SHP77 (cell line): ENCODE measurements around the gene PROC.
"Not testable (repeated sequence)": the region's sequence is repeated elsewhere in the genome, so short reads cannot be mapped to it uniquely, and the experiment has no call there.

ENCODE experiments used
- DNase-seq, 2 experiments: peaks; one replicate each; lab custom pipeline; 2025; lab: John Stamatoyannopoulos, UW

The PROC gene

GRCh38 chr2:127427376-127428056, 9.3 kb downstream of the PROC start:
- no peak for DNase-seq

- DNase-seq = no peak
These were observed 10.0 kb downstream of the PROC start for GRCh38 chr2:127428057-127428814.

- no peak for DNase-seq
These were observed 10.5 kb downstream of the PROC start for GRCh38 chr2:127428815-127429109.

- no peak for DNase-seq
These were observed 11.1 kb downstream of the PROC start for GRCh38 chr2:127429291-127429690.

- DNase-seq = no peak
These were observed 11.7 kb downstream of the PROC start for GRCh38 chr2:127429844-127430425.

GRCh38 chr2:127431408-127432023, 13.3 kb downstream of the PROC start:
- no peak for DNase-seq

- DNase-seq = no peak
These were observed 16.3 kb downstream of the PROC start for GRCh38 chr2:127434515-127434914.

GRCh38 chr2:127437056-127437455, 18.8 kb downstream of the PROC start:
- no peak for DNase-seq

- no peak for DNase-seq
These were observed 19.8 kb downstream of the PROC start for GRCh38 chr2:127437781-127438726.

GRCh38 chr2:127439343-127439742, 21.1 kb downstream of the PROC start:
- DNase-seq = no peak

GRCh38 chr2:127448526-127448925, 30.3 kb downstream of the PROC start:
- no peak for DNase-seq

- no peak for DNase-seq
These were observed 31.2 kb downstream of the PROC start for GRCh38 chr2:127449414-127449813.

GRCh38 chr2:127449898-127450297, 31.7 kb downstream of the PROC start:
- DNase-seq = no peak

- DNase-seq = no peak
These were observed 33.8 kb downstream of the PROC start for GRCh38 chr2:127451981-127452380.

- not testable (repeated sequence) for DNase-seq
These were observed 34.2 kb downstream of the PROC start for GRCh38 chr2:127452423-127452822.

GRCh38 chr2:127453013-127453391, 34.8 kb downstream of the PROC start:
- no peak for DNase-seq

- peak; percentile 53 to 66 for DNase-seq
These were observed 35.4 kb downstream of the PROC start for GRCh38 chr2:127453392-127454171.

GRCh38 chr2:127454595-127455565, 36.7 kb downstream of the PROC start:
- DNase-seq = no peak

- no peak for DNase-seq
These were observed 37.6 kb downstream of the PROC start for GRCh38 chr2:127455566-127456493.
